HepG2 (cell line): Measurements from ENCODE around the gene GDPD1. TPM values are rescaled to one million over a fixed set of nuclear protein-coding genes. Genes with fewer than 3 reads are reported as not detected.
"Not testable (repeated sequence)": the region's sequence is repeated elsewhere in the genome, so short reads cannot be mapped to it uniquely, and the experiment has no call there.

ENCODE experiments used
- ATAC-seq: fragments of 200-7000 bp; cut with Tn5 transposase; 3 replicates; pipeline ENCODE4 v1.9.1; 2020; ENCODE audit warnings: mild to moderate bottlenecking, moderate library complexity
- BruUV-seq: library from RNA; stranded (reverse); fragments of 400-500 nt; replicated peaks from 2 replicates; lab custom pipeline; 2021; lab: Mats Ljungman, UMichigan
- CTCF ChIA-PET: fragments of 300-600 bp; formaldehyde crosslinking; extraction: SDS; loops from one replicate; lab custom pipeline; 2021; ENCODE audit warnings: low total read pairs, inconsistent platforms, low intra/inter-chr PET ratio; lab: Yijun Ruan, JAX
- POLR2A ChIA-PET: fragments of 350-600 bp; sonication (Branson Sonifier 250); formaldehyde crosslinking; loops from one replicate; lab custom pipeline; 2020; ENCODE audit warnings: antibody characterized with exemption, inconsistent platforms; lab: Yijun Ruan, JAX
- DNase-seq: peaks from one replicate; pipeline ENCODE4 v3.0.0-alpha.2; 2015; ENCODE audit warnings: low spot score
- FAIRE-seq: peaks from 3 replicates; lab custom pipeline; 2011; peaks lifted over from hg19 to GRCh38; lab: Jason Lieb, UNC
- H2AFZ ChIP-seq: one replicate; pipeline ENCODE4 v1.6.1; 2011; ENCODE audit warnings: low read length, inconsistent platforms
- H3K27ac ChIP-seq: fragments of 300-600 bp; 3 replicates; pipeline ENCODE4 v1.8.0; 2011; ENCODE audit warnings: mixed run types, mild to moderate bottlenecking, mixed read lengths, low read length, inconsistent platforms; ENCODE audit not compliant: insufficient read depth; ENCODE audit errors: extremely low read length
- H3K27me3 ChIP-seq, 2 experiments: fragments of 200-600 bp in 1 of 2; 2 replicates in 1 of 2; 3 replicates in 1 of 2; pipeline versions ENCODE4 v1.6.0 to v1.8.0; 2011; ENCODE audit warnings: low read length in 2 of 2, mild to moderate bottlenecking in 2 of 2, moderate library complexity in 2 of 2, inconsistent platforms in 1 of 2; ENCODE audit not compliant: insufficient read depth in 2 of 2, control insufficient read depth in 1 of 2
- H3K36me3 ChIP-seq, 2 experiments: fragments of 200-600 bp in 1 of 2; replicated peaks in 1 of 2; 2 replicates in 1 of 2; 3 replicates in 1 of 2; pipeline versions ENCODE4 v1.5.1 to v1.8.0; 2011; ENCODE audit warnings: low read length in 2 of 2, inconsistent platforms in 1 of 2; ENCODE audit not compliant: insufficient read depth in 2 of 2, control insufficient read depth in 1 of 2
- H3K4me1 ChIP-seq: 2 replicates; pipeline ENCODE4 v1.5.1; 2012; ENCODE audit warnings: low read length, inconsistent platforms; ENCODE audit not compliant: insufficient read depth
- H3K4me2 ChIP-seq: 2 replicates; pipeline ENCODE4 v1.6.0; 2011; ENCODE audit warnings: low read depth, low read length, inconsistent platforms
- H3K4me3 ChIP-seq, 3 experiments: fragments of 200-600 bp in 1 of 3; sonication (generic), shearing (Covaris generic) in 1 of 3; replicated peaks in 1 of 3; 2 replicates each; pipeline ENCODE4 v1.5.1; 2011 to 2016; ENCODE audit warnings: low read length in 3 of 3, inconsistent platforms in 2 of 3, low read depth in 2 of 3, mild to moderate bottlenecking in 2 of 3, control low read depth in 1 of 3, mixed read lengths in 1 of 3; ENCODE audit not compliant: insufficient read depth in 1 of 3
- H3K79me2 ChIP-seq: one replicate; pipeline ENCODE4 v1.6.1; 2011; ENCODE audit warnings: low read length, inconsistent platforms; ENCODE audit not compliant: insufficient read depth
- H3K9ac ChIP-seq: 2 replicates; pipeline ENCODE4 v1.6.0; 2011; ENCODE audit warnings: mild to moderate bottlenecking, low read depth, low read length, inconsistent platforms; ENCODE audit not compliant: insufficient read depth
- H3K9me3 ChIP-seq: 2 replicates; pipeline ENCODE4 v1.5.1; 2012; ENCODE audit warnings: mild to moderate bottlenecking, low read length
- H4K20me1 ChIP-seq: 2 replicates; pipeline ENCODE4 v1.6.0; 2011; ENCODE audit warnings: inconsistent platforms, mild to moderate bottlenecking, low read length, moderate library complexity; ENCODE audit not compliant: insufficient read depth
- RNF219 ChIP-seq: sonication (generic); formaldehyde crosslinking; IDR thresholded peaks from 2 replicates; pipeline ENCODE4 v1.5.0; 2020; ENCODE audit warnings: mild to moderate bottlenecking, missing genetic modification reagents
- ZFAT ChIP-seq: sonication (generic); formaldehyde crosslinking; conservative IDR thresholded peaks from 2 replicates; pipeline ENCODE4 v1.8.1; 2023; ENCODE audit warnings: missing genetic modification reagents, inconsistent platforms
- ZNF660 ChIP-seq: sonication (generic); formaldehyde crosslinking; IDR thresholded peaks from 2 replicates; pipeline ENCODE4 v1.5.1; 2020; ENCODE audit warnings: mild to moderate bottlenecking, low read depth, missing genetic modification reagents, borderline replicate concordance
- WGBS: methylation state at CpG from one replicate; pipeline ENCODE4 v1.1.6; 2017; ENCODE audit warnings: low lambda C conversion rate; 5-methylcytosine and 5-hydroxymethylcytosine counted together
- in situ Hi-C: cut with HindIII; loops from 2 replicates; pipeline ENCODE4 v1.10.0; 2017; ENCODE audit warnings: low pct_unique_long_range_greater_than_20kb; ENCODE audit not compliant: extremely low pct_ligation_motif_present
- intact Hi-C: fragments of 100-400 bp; cut with micrococcal nuclease; formaldehyde crosslinking; loops from one replicate; pipeline ENCODE4 v1.10.0; 2022; ENCODE audit not compliant: unreplicated experiment
- polyA plus RNA-seq, 8 experiments: library from polyadenylated mRNA; depleted of rRNA in 3 of 8; stranded (reverse) in 7 of 8; unstranded in 1 of 8; fragments of >200 nt; fragmentation: Illumina TruSeq in 4 of 8; extraction: Trizol in 4 of 8; gene quantifications; 2 replicates each; pipeline versions ENCODE4 v1.2.1 to v1.2.3, GENCODE V29; 2011 to 2016; ENCODE audit warnings: low read depth in 4 of 8, missing spikeins in 1 of 8, mixed read lengths in 1 of 8; ENCODE audit not compliant: insufficient read depth in 1 of 8
- total RNA-seq, 5 experiments: library from RNA; depleted of rRNA; stranded (reverse); fragments of >200 nt; fragmentation: Illumina TruSeq; extraction: Trizol; gene quantifications; 2 replicates each; pipeline ENCODE4 v1.2.3, GENCODE V29; 2016; ENCODE audit warnings: low read depth in 1 of 5

GDPD1 gene
- total and polyA plus RNA-seq, 2 of the 13 experiments (the other 11 are each of a cell fraction or from before 2014, with no cell fraction given) = 6.0 to 7.7 TPM

GRCh38 chr17:59178266-59178985 lies 41.9 kb upstream of the GDPD1 start (continued):
- TF ChIP-seq ZFAT (CRISPR knock-in tag) = no peak
- no peak for TF ChIP-seq RNF219
- TF ChIP-seq ZNF660 (CRISPR knock-in tag) = no peak

GRCh38 chr17:59179601-59180000 lies 40.7 kb upstream of the GDPD1 start:
- DNase-seq, intact Hi-C loops: not testable (repeated sequence)

More at GRCh38 chr17:59179601-59180000, 40.7 kb upstream of the GDPD1 start:
- FAIRE-seq, H3K4me3 ChIP-seq, CTCF ChIA-PET, H3K79me2 ChIP-seq, BruUV-seq, H3K4me1 ChIP-seq, ATAC-seq, H3K27me3 ChIP-seq, H3K9me3 ChIP-seq, H3K9ac ChIP-seq, H3K4me2 ChIP-seq, H4K20me1 ChIP-seq, H3K27ac ChIP-seq, in situ Hi-C loops, POLR2A ChIA-PET, H2AFZ ChIP-seq: not testable (repeated sequence)
- WGBS = 95% methylated on average over 11 of the region's 11 CpGs
- H3K36me3 ChIP-seq = peaks cover 12 to 43% of the 10 kb centered on the region in 2 experiments; a peak in 4 of 5 replicates
